GM19468 (cell line): ENCODE measurements around the gene PFDN2.
"Not testable (repeated sequence)": the region's sequence is repeated elsewhere in the genome, so short reads cannot be mapped to it uniquely, and the experiment has no call there.

Experiments used
- ATAC-seq: cut with Tn5 transposase; IDR thresholded peaks from one replicate; pipeline ENCODE4 v1.9.1; 2021; ENCODE audit warnings: mild to moderate bottlenecking, moderate library complexity, moderate number of reproducible peaks; ENCODE audit not compliant: unreplicated experiment; ENCODE audit errors: extremely low read depth

PFDN2 gene

DNA sequence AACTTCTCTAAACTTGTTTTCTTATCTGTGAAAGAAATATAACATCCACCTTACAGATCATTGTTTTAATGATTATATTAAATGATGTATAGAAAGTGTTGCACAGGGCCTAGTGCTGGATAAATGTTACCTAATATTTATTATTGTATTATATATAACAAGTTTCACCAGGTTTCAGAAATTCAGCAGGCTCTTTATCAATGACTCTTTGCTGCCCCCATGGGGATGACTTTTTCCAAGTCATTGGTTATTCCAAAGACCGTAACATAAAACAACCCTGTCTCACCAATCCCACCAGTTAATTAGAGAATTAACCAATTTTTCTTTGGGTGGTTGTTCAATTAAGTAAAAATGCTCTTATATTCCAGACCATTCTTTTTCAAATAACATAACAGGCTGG lies 21.9 kb upstream of the PFDN2 start:
- ATAC-seq = no peak

DNA sequence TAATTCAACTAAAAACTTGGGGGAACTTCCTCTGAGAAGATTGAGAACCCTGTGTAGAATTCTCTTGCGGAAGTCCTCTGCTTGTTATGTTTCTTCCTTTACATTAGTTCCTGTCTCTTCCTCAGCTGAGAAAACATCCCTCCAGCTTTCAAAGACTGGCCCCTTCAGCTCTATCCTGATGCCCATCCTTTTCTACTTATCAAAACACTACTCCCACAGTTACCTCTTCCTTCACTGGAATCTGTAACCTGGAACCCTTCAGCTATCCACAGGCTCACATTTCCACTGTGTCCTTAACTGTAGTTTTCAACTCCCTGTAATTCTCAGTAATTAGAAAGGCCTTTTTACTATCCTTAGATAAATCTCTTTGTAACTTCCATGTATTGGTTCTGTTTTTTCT lies 20.6 kb upstream of the PFDN2 start:
- ATAC-seq = no peak

DNA sequence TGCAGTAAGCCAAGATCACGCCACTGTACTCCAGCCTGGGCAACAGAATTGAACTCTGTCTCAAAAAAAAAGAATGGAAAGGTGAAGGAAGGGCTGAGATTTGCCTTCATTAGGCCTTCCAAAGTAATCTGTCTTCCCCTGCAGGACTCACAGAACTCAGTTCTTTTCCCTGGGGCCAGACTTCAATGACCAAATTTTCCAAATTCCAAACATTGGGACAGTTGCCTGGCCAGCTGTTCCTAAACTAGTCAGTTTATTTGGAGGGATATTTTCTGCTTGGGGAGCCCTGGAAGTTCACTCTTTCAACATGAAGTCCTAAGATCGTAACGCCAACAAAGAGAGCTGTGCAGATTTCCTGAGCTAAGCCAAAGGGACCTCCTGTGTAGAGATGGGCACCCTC lies 20.0 kb upstream of the PFDN2 start:
- no peak for ATAC-seq

- ATAC-seq = no peak
Measured at GRCh38 chr1:161133220-161133740, 15.4 kb upstream of the PFDN2 start.

GRCh38 chr1:161132410-161133219 lies 14.8 kb upstream of the PFDN2 start, which contains the start of gene DEDD:
DEDD (minus strand) TSS chr1:161132667; CDS start chr1:161124462, 8,205 bp downstream.
- ATAC-seq = peak; percentile 88

DNA sequence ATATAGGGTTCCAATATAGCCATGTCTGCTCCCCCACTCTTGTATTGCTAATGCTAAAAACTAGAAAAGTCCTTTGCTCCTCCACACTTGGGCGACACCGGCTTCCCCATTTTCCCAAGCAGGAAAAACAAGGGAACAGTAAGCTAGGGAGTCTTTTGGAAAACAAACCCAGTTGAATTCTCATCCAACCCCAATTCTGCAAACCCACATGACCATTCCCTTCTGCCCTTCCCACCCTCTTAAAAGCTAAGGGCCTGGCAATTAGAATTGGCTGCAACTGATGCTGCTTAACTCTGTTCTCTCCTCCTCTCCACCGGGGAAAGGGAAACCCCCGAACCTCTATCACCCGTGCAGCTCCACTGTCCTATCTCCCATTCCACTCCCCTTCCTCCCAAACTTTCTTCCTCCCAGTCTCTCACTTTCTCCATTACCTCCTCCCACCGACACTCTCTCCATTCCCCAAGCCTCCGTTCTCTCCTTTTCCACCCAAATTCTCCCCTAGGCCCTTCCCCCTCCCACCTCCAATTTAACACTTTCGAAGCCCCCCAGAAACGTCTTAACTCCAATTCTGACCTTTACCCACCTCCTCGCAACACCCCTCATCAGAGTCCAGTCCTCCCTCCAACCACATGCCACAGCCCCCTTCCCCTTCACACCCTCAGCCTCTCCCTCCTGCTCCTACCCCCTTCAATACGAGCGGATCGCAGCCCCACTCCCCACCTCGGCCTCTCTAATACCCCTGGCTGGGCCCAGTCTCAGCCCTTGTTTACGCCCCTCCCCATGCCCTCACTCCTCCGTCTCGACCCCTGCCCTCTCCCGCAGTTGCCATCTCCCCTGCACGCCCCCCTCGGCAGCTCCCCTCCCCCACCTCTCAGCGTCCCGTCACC lies 13.9 kb upstream of the PFDN2 start:
- no peak for ATAC-seq

GRCh38 chr1:161130266-161130665 lies 12.4 kb upstream of the PFDN2 start:
- no peak for ATAC-seq

DNA sequence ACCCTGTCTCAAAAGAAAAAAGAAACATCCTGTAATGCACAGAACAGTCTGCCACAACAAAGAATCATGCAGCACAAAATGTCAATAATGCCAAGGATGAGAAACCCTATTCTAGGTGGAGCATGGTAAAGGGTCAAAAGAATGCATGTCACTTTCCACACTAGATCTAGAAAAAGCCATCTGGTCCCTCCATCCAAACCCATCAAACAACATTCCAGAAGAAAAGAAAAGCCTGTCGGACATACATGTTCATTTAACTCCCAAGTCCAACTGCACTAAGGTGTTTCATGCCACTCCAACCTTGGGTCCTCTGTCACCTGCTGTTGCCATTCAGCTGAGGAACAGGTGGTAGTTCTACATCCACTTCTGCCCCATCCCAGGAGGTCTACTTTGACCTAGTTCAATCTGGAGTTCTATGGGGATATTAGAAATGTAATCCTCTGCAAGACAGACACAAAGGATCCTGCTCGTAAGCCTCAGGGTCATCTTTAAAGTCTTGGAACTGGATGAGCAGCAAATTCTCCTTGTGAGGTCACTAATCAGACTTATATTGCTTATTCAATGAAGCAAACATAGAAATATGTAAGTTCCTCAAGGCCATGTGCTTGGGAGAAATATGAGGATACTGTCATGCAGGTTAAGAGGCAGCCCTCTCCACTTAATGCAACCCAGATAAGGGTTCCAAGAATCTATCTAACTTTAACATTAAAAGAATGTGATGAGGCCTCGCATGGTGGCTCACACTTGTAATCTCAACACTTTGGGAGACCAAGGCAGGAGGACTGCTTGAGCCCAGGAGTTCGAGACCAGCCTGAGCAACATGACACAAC lies 11.0 kb upstream of the PFDN2 start:
- ATAC-seq = no peak

GRCh38 chr1:161127649-161128048 lies 9.8 kb upstream of the PFDN2 start:
- ATAC-seq = no peak

DNA sequence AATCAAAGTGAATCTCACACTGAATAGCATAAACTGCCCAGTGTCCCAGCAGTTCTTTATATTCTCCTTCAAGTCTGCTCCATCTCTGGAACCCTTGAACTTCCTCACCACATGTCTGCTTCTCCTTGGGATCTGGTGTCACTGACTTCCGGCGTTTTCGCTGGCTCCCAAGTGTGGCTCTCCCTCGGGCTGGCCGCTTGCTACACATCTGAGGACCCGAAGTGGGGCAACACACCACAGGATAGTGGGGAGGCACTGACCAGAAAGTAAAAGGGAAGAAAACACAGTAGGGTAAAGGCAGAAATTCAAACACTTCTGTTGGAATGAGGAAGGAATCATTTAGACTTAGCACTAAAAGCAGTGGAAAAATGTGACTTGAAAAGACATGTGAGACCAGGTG lies 5.1 kb upstream of the PFDN2 start:
- no peak for ATAC-seq

DNA sequence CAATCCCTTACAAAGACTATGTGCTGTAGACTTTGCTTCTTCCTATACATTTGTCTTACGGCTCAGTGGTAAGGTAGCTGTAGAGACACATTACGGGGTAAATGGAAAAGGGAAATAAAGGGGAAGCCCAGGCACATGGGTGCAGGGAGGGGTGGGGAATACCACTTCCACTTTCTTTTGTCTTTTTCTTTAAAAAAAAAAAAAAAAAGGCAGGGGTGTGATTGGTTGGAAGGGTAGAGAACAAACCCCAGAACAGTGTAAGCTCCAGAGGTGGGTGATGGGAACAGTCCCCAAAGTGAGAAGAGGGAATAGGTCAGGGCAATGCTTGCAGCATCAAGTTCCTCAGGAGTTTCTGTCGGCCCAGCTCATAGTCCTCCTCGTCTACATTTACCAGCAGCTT lies 4.0 kb upstream of the PFDN2 start:
- ATAC-seq = no peak

DNA sequence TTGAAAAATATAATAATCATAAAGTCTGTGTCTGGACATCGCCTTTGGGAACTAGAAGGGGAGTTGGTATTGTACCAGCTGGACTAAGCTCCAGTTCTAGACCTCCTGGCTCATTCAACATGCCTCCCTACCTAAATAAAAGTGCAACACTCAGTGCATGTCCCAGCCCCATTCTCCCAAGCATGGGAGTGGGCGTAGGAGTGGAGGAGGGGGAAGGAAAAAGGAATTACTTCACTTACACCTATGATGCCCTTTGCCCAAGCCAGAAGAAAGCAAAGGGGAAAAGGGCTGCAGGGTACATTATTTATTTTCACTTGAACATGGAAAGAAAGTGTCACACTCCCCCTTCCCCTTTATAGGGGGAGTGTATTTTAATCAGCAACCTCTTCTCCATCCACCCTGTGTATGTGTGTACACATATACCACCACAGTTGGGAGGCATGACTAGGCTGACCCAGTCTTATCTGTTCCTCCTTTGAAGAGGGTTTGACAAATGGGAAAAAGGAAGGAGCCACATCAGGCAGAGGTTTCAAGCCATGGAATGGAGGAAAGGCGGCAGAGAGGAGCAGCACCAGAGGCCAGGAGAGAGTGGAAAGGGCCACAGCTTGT lies 3.3 kb upstream of the PFDN2 start:
- no peak for ATAC-seq

DNA sequence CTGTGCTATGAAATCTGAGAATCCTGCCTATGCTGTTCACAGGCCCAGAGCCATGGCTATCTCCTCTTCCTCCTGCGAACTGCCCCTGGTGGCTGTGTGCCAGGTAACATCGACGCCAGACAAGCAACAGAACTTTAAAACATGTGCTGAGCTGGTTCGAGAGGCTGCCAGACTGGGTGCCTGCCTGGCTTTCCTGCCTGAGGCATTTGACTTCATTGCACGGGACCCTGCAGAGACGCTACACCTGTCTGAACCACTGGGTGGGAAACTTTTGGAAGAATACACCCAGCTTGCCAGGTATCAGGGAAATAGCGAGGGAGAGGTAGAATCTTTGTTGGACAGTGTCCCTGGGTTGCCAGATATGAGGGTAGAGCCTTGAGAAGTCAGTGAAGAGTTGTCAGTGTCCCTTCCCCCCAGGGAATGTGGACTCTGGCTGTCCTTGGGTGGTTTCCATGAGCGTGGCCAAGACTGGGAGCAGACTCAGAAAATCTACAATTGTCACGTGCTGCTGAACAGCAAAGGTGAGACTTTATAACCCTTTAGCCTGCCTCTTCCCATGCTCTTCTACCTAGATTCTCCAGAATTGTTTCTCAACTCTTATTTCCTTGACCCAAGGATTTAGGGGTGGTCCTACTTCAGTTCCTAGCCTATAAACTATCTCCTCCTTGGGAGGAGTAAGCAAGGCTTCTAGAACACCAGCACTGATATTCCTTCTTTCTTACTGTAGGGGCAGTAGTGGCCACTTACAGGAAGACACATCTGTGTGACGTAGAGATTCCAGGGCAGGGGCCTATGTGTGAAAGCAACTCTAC lies 1.5 kb upstream of the PFDN2 start:
- peak; percentile 22 for ATAC-seq

DNA sequence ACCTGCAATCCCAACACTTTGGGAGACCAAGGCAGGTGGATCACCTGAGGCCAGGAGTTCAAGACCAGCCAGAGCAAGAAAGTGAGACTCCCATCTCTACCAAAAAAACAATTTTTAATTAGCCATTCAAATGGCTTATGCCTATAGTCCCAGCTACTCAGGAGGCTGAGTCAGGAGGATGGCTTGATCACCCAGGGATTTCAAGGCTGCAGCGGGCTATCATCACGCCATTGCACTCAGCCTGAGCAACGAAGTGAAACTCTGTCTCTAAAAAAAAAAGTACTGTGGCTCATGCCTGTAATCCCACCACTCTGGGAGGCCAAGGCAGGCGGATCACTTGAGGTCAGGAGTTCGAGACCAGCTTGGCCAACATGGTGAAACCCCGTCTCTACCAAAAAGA lies 1.9 kb downstream of the PFDN2 start:
- ATAC-seq = not testable (repeated sequence)

GRCh38 chr1:161115132-161115711 lies 2.6 kb downstream of the PFDN2 start:
- no peak for ATAC-seq

DNA sequence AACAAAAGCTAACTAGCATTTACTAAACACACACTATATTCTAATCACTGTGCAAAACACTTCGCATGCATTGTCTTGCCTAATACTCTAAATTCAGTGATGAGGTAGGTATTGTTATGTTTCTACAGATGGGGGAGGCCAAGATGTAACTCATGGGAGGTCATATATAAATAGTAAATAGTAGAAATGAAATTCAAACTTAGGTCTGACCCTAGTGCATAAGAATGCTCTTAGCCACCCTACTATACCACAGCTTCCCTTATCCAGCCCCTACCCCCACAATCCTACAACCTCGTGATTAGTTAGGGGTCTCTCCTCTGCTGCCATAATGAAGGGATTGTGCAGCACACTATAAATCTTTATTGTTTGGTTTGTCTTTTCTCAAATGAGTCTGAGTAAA lies 3.3 kb downstream of the PFDN2 start:
- ATAC-seq = no peak

GRCh38 chr1:161113915-161114314 lies 3.9 kb downstream of the PFDN2 start:
- no peak for ATAC-seq

GRCh38 chr1:161111527-161111926 lies 6.3 kb downstream of the PFDN2 start:
- ATAC-seq = no peak

DNA sequence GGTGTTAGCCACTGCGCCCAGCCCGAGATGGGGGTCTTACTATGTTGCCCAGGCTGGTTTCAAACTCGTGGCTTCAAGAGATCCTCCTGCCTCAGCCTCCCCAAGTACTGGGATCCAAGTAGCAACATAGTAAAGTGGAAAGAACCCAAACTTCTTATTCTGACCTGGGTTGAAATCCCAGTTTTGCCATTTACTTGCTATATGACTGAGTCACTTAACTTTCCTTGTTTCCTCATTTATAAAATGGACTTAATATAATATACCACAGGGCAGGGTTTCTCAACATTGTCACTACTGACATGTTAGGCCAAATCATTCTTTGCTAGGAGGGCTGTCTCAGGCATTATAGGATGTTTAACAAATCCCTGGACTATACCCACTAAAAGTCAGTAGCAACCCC lies 6.7 kb downstream of the PFDN2 start:
- no peak for ATAC-seq
